ENCODE measurements around the gene SLC9A9.

Gene SLC9A9

DNA sequence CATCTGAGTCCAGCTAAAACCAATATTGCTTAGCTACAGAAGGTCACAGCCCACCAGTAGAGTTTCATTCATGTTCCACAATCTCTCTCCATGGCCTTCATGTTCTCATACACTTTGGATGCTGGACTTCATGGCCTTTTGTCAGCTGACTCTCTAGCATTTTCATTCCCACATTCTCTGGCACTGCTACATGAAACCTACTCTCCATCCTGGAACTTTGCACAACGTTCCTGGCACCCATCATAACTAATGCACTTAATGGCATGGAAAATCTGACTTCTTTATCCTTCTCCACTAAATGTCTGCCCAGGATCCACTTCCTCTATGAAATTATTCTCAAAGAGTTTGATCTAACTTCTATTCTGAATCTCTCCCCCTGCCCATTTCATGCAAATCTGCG, 56.9 kb downstream of the SLC9A9 start:
- Histone ChIP-seq H3K4me3 (ENCODE audit: low read length) (no peak overlapping the region), H4K20me1 (ENCODE audit: insufficient read depth, low read length) (no peaks in the 10 kb centered on the region), H3K9me2 (replicated peaks; ENCODE audit: insufficient read depth, low read length) (no peaks in the 10 kb centered on the region), H2AFZ (ENCODE audit: low read length) (no peak overlapping the region), H3K9ac (ENCODE audit: low read length) (no peak overlapping the region), H3F3A (ENCODE audit: insufficient read depth, low read length) (no peaks in the 10 kb centered on the region), H3K4me1 (ENCODE audit: low read length) (0 out of 2 replicates have a peak, but pooled peaks cover 7% of the 10 kb centered on the region), H3K36me3 (replicated peaks; ENCODE audit: insufficient read depth, low read length) (no peaks in the 10 kb centered on the region), H3K27me3 (replicated peaks; ENCODE audit: insufficient read depth, low read length) (no peaks in the 10 kb centered on the region), H3K27ac (ENCODE audit: low read length) (no peak overlapping the region), H3K79me2 (ENCODE audit: low read length) (no peaks in the 10 kb centered on the region), H3K9me3 (replicated peaks; ENCODE audit: insufficient read depth, low read length) (no peaks in the 10 kb centered on the region), H3K4me2 (ENCODE audit: low read depth, low read length) (no peak overlapping the region)
- TF ChIP-seq EZH2phosphoT487 (IDR thresholded peaks at IDR 0.05; ENCODE audit: low read length) (no peak), EZH2 (optimal IDR thresholded peaks at IDR 0.05; ENCODE audit: low read depth, low read length) (no peak)
- TF ChIP-seq, protein P1, sequence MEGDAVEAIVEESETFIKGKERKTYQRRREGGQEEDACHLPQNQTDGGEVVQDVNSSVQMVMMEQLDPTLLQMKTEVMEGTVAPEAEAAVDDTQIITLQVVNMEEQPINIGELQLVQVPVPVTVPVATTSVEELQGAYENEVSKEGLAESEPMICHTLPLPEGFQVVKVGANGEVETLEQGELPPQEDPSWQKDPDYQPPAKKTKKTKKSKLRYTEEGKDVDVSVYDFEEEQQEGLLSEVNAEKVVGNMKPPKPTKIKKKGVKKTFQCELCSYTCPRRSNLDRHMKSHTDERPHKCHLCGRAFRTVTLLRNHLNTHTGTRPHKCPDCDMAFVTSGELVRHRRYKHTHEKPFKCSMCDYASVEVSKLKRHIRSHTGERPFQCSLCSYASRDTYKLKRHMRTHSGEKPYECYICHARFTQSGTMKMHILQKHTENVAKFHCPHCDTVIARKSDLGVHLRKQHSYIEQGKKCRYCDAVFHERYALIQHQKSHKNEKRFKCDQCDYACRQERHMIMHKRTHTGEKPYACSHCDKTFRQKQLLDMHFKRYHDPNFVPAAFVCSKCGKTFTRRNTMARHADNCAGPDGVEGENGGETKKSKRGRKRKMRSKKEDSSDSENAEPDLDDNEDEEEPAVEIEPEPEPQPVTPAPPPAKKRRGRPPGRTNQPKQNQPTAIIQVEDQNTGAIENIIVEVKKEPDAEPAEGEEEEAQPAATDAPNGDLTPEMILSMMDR (IDR thresholded peaks at IDR 0.05; ENCODE audit: low read length), result no peak
- no peak for DNase-seq

- Histone ChIP-seq H3K27me3 (replicated peaks; ENCODE audit: insufficient read depth, low read length) (no peaks in the 10 kb centered on the region), H3K9ac (ENCODE audit: low read length) (no peak overlapping the region), H3K9me2 (replicated peaks; ENCODE audit: insufficient read depth, low read length) (no peaks in the 10 kb centered on the region), H3K4me1 (ENCODE audit: low read length) (no peaks in the 10 kb centered on the region), H4K20me1 (ENCODE audit: insufficient read depth, low read length) (no peaks in the 10 kb centered on the region), H2AFZ (ENCODE audit: low read length) (no peak overlapping the region), H3K4me3 (ENCODE audit: low read length) (no peak overlapping the region), H3K27ac (ENCODE audit: low read length) (no peak overlapping the region), H3K79me2 (ENCODE audit: low read length) (no peaks in the 10 kb centered on the region), H3K4me2 (ENCODE audit: low read depth, low read length) (no peak overlapping the region), H3K36me3 (replicated peaks; ENCODE audit: insufficient read depth, low read length) (no peaks in the 10 kb centered on the region), H3F3A (ENCODE audit: insufficient read depth, low read length) (no peaks in the 10 kb centered on the region), H3K9me3 (replicated peaks; ENCODE audit: insufficient read depth, low read length) (no peaks in the 10 kb centered on the region)
- TF ChIP-seq EZH2 (optimal IDR thresholded peaks at IDR 0.05; ENCODE audit: low read depth, low read length) (no peak), EZH2phosphoT487 (IDR thresholded peaks at IDR 0.05; ENCODE audit: low read length) (no peak)
- TF ChIP-seq, protein P1 (IDR thresholded peaks at IDR 0.05; ENCODE audit: low read length), result no peak
- no peak for DNase-seq
Observed at GRCh38 chr3:143786219-143787191, 61.8 kb downstream of the SLC9A9 start.

DNA sequence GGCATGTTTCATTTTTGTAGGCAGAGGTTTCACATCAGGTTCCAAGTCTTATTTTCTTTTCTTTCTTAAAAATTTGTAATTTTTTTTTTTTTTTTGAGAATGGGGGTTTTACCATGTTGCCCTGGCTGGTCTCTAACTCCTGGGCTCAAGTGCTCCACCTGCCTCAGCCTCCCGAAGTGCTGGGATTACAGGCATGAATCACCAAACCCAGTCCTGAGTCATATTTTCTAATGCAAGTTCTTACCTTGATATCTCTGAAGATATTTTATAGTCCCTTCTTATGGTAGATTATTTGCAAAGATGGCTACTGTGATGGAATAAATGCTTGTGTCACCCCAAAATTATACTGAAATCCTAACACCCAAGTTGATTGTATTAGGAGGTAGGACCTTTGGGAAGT, 63.8 kb downstream of the SLC9A9 start:
- Histone ChIP-seq H3K9me3 (replicated peaks; ENCODE audit: insufficient read depth, low read length) (no peaks in the 10 kb centered on the region), H3K4me2 (ENCODE audit: low read depth, low read length) (no peak overlapping the region), H3F3A (ENCODE audit: insufficient read depth, low read length) (no peaks in the 10 kb centered on the region), H3K27ac (ENCODE audit: low read length) (no peak overlapping the region), H3K9me2 (replicated peaks; ENCODE audit: insufficient read depth, low read length) (no peaks in the 10 kb centered on the region), H3K36me3 (replicated peaks; ENCODE audit: insufficient read depth, low read length) (no peaks in the 10 kb centered on the region), H3K9ac (ENCODE audit: low read length) (no peak overlapping the region), H3K4me3 (ENCODE audit: low read length) (no peak overlapping the region), H4K20me1 (ENCODE audit: insufficient read depth, low read length) (no peaks in the 10 kb centered on the region), H3K4me1 (ENCODE audit: low read length) (no peaks in the 10 kb centered on the region), H3K27me3 (replicated peaks; ENCODE audit: insufficient read depth, low read length) (no peaks in the 10 kb centered on the region), H3K79me2 (ENCODE audit: low read length) (no peaks in the 10 kb centered on the region), H2AFZ (ENCODE audit: low read length) (no peak overlapping the region)
- TF ChIP-seq, protein P1 (IDR thresholded peaks at IDR 0.05; ENCODE audit: low read length), result no peak
- TF ChIP-seq EZH2phosphoT487 (IDR thresholded peaks at IDR 0.05; ENCODE audit: low read length), result no peak
- no peak for TF ChIP-seq EZH2 (optimal IDR thresholded peaks at IDR 0.05; ENCODE audit: low read depth, low read length)
- DNase-seq, result no peak
